Measurements from ENCODE around the gene ZIM2.

- TF ChIP-seq CTCF (conservative IDR thresholded peaks at IDR 0.05; ENCODE audit: low read depth in 2 of 2): no peak
- TF ChIP-seq POLR2AphosphoS5 (IDR thresholded peaks at IDR 0.05; ENCODE audit: low read depth): no peak
- no peak for TF ChIP-seq REST (IDR thresholded peaks at IDR 0.05; ENCODE audit: unreplicated experiment)
Observed at GRCh38 chr19:56840451-56841192, at the start of gene ZIM2, which contains the start of gene PEG3.
